ENCODE measurements around the gene OR51B2.
"Not testable (repeated sequence)": the region's sequence is repeated elsewhere in the genome, so short reads cannot be mapped to it uniquely, and the experiment has no call there.

The OR51B2 gene

DNA sequence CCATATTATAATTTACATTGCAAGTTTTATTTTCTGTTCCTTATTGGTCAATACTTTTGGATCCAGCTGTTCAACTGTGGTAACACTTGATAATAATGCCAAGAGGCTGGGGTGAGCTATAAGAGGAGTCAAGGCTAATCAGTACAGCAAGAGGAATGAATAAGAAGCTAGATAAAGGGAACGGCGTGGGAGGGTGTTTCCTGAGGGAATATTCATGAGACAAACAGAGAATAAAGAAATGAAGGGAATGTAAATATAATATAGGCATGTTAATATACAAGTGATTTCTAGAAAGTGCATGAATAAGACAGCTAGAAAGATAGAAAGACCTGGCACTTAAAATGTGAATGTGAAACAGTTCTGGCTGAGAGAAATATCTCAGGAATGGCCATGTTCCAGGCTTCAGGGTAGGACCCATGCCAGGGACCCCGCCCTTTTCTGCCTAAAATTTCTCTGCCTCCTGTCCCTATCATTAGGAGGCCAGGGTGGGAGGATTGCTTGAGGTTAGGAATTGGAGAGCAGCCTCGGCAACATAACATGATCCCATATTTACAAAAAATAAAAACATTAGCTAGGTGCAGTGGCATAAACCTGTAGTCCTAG lies 26.3 kb downstream of the OR51B2 start:
- H3K4me3 ChIP-seq (replicated peaks; ENCODE audit: low read depth, low read length), result no peak overlapping the region
- peak; percentile 22 for DNase-seq (ENCODE audit: low read depth)
- TF ChIP-seq, protein P1, sequence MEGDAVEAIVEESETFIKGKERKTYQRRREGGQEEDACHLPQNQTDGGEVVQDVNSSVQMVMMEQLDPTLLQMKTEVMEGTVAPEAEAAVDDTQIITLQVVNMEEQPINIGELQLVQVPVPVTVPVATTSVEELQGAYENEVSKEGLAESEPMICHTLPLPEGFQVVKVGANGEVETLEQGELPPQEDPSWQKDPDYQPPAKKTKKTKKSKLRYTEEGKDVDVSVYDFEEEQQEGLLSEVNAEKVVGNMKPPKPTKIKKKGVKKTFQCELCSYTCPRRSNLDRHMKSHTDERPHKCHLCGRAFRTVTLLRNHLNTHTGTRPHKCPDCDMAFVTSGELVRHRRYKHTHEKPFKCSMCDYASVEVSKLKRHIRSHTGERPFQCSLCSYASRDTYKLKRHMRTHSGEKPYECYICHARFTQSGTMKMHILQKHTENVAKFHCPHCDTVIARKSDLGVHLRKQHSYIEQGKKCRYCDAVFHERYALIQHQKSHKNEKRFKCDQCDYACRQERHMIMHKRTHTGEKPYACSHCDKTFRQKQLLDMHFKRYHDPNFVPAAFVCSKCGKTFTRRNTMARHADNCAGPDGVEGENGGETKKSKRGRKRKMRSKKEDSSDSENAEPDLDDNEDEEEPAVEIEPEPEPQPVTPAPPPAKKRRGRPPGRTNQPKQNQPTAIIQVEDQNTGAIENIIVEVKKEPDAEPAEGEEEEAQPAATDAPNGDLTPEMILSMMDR (IDR thresholded peaks at IDR 0.05; ENCODE audit: low read length, missing control alignments), result no peak

DNA sequence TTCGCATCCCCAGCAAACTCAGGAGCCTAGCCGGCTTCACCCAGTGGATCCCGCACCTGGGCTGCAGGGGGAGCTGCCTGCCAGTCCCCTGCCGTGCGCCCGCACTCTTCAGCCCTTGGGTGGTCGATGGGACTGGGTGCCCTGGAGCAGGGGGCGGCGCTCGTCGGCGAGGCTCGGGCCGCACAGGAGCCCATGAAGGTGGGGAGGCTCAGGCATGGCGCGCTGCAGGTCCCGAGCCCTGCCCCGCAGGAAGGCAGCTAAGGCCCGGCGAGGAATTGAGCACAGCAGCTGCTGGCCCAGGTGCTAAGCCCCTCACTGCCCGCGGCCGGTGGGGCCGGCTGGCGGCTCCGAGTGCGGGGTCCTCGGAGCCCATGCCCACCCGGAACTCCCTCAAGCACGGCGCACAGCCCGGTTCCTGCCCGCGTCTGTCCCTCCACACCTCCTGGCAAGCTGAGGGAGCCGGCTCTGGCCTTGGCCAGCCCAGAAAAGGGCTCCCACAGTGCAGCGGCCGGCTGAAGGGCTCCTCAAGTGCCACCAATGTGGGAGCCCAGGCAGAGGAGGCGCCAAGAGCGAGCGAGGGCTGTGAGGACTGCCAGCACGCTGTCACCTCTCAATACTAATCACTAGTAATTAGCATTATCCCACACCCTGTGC lies 29.6 kb downstream of the OR51B2 start:
- DNase-seq (ENCODE audit: low read depth); H3K4me3 ChIP-seq (replicated peaks; ENCODE audit: low read depth, low read length): not testable (repeated sequence)

DNA sequence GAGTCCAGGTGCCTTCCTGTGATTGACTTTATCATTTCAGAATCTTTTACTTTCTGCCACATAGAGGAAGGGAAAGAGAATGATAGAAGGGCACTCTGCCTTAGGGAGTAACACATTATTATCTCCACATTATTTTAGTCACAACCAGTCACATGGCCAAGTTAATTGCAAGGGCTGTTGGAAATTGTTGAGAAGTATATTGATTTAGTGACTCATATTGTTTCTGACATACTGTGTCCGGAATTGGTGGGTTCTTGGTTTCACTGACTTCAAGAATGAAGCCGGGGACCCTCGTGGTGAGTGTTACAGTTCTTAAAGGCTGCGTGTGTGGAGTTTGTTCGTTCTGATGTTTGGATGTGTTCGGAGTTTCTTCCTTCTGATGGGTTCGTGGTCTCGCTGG lies 31.1 kb downstream of the OR51B2 start:
- TF ChIP-seq, protein P1 (IDR thresholded peaks at IDR 0.05; ENCODE audit: low read length, missing control alignments), result no peak
- H3K4me3 ChIP-seq (replicated peaks; ENCODE audit: low read depth, low read length), result no peak overlapping the region
- DNase-seq (ENCODE audit: low read depth), result no peak

DNA sequence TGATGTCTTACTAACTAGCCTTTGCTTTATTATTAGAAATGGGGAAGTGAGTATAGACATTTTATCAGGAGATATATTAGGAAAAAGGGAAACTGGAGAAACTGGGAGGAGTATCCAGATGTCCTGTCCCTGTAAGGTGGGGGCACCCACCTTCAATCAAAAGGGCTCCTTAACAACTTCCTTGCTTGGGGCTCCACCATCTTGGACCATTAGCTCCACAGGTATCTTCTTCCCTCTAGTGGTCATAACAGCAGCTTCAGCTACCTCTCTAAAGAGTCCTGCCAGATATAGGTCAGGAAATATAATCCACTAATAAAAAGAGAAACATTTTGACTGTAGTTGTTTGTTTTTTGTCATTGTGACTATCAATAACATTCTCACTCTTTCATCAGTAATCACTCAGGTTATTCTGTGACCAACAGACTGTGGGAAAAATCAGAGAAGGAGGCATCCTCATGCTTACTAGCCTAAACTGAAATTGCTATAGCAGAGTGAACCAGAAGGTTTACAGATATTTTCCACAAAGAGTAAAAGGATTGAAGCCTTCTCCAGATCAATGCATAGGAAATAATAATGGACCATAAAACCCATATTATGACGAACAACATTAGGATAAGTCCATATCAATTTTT lies 32.8 kb downstream of the OR51B2 start:
- peak; percentile 63 for DNase-seq (ENCODE audit: low read depth)
- TF ChIP-seq, protein P1 (IDR thresholded peaks at IDR 0.05; ENCODE audit: low read length, missing control alignments), result peak; percentile 85
- no peak overlapping the region for H3K4me3 ChIP-seq (replicated peaks; ENCODE audit: low read depth, low read length)

DNA sequence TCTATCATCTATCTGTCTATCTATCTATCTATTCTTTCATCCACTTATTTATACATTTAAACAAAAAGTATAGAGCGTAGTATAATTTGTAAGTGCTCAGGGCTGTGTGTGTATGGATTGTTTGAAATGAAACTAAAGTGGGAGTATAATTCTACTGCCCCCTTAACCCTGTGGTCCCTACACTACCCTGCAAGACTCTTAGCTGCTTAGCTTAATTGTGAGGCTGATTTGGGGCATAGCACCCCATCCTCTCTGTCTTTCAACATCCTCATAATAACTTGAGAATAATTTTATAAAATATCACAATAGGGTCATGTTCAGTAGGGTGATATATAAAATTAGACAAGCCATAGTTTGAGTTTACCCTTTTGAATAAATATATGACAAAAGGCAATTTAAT lies 34.0 kb downstream of the OR51B2 start:
- no peak for DNase-seq (ENCODE audit: low read depth)
- no peak overlapping the region for H3K4me3 ChIP-seq (replicated peaks; ENCODE audit: low read depth, low read length)
- TF ChIP-seq, protein P1 (IDR thresholded peaks at IDR 0.05; ENCODE audit: low read length, missing control alignments), result no peak

DNA sequence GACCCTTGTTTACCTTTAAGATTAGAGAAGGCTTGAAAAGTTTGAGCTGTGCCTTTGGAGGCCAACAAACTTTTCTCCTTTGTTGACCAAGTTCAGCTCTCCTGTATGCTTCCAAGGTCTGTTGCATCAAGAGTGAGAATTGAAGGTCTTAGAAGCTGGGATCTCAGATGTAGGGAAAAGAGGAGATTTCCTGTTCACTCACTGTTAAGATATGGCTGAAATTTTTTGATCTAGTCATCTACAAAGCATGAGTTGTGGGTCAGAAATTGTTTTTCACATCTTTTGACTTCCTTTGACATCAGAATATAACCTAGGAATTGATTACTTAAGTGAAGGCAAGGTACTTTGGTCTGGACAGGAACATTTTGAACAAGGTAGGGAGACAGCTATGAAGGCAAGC lies 34.4 kb downstream of the OR51B2 start:
- TF ChIP-seq, protein P1 (IDR thresholded peaks at IDR 0.05; ENCODE audit: low read length, missing control alignments), result no peak
- no peak overlapping the region for H3K4me3 ChIP-seq (replicated peaks; ENCODE audit: low read depth, low read length)
- peak; percentile 4 for DNase-seq (ENCODE audit: low read depth)

DNA sequence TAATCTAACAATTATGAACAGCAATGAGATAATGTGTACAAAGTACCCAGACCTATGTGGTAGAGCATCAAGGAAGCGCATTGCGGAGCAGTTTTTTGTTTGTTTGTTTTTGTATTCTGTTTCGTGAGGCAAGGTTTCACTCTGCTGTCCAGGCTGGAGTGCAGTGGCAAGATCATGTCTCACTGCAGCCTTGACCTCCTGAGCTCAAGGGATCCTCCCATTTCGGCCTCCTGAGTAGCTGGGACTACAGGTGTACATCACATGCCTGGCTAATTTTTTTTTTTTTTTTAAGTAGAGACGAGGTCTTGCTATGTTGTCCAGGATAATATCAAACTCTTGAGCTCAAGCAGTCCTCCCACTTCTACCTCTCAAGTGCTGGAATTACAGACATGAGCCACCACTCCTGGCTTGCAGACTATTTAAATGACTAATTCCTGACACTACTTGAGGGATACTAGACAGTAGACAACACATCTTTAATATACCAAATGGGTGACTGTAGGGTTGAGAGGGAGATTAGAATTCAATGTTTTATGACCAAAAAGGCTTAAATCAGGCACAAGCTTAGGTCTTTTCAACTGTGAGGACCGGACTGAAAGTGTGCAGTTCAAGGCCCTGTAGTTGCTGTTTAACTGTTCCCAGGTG lies 35.1 kb downstream of the OR51B2 start:
- DNase-seq (ENCODE audit: low read depth), result no peak
- TF ChIP-seq, protein P1 (IDR thresholded peaks at IDR 0.05; ENCODE audit: low read length, missing control alignments), result no peak
- H3K4me3 ChIP-seq (replicated peaks; ENCODE audit: low read depth, low read length), result no peak overlapping the region

All from fibroblast of pulmonary artery (primary cell).